Measurements from ENCODE around the gene FGF12.

Gene FGF12

GRCh38 chr3:192255839-192256238 is 471.5 kb downstream of the FGF12 start:
- Histone ChIP-seq H3K27me3 (no peaks in the 10 kb centered on the region), H3K9me3 (no peaks in the 10 kb centered on the region), H3K4me1 (no peaks in the 10 kb centered on the region), H3K4me3 (ENCODE audit: low read depth, low read length) (no peak overlapping the region), H3K36me3 (no peaks in the 10 kb centered on the region)
- TF ChIP-seq CTCF (IDR thresholded peaks at IDR 0.05; ENCODE audit: low read depth, low read length), result no peak
- DNase-seq, result no peak

GRCh38 chr3:192253138-192253887 is 474.0 kb downstream of the FGF12 start:
- H3K9me3 ChIP-seq, result no peaks in the 10 kb centered on the region
- H3K27me3 ChIP-seq, result no peaks in the 10 kb centered on the region
- no peak for DNase-seq
- H3K4me3 ChIP-seq (ENCODE audit: low read depth, low read length), result no peak overlapping the region
- no peaks in the 10 kb centered on the region for H3K4me1 ChIP-seq
- H3K36me3 ChIP-seq, result no peaks in the 10 kb centered on the region
- no peak for TF ChIP-seq CTCF (IDR thresholded peaks at IDR 0.05; ENCODE audit: low read depth, low read length)

GRCh38 chr3:192249516-192249915 is 477.8 kb downstream of the FGF12 start:
- H3K36me3 ChIP-seq, result no peaks in the 10 kb centered on the region
- no peak for TF ChIP-seq CTCF (IDR thresholded peaks at IDR 0.05; ENCODE audit: low read depth, low read length)
- no peaks in the 10 kb centered on the region for H3K9me3 ChIP-seq
- H3K4me1 ChIP-seq, result no peaks in the 10 kb centered on the region
- no peaks in the 10 kb centered on the region for H3K27me3 ChIP-seq
- no peak overlapping the region for H3K4me3 ChIP-seq (ENCODE audit: low read depth, low read length)
- no peak for DNase-seq

GRCh38 chr3:192246847-192247559 is 480.3 kb downstream of the FGF12 start:
- Histone ChIP-seq H3K9me3 (no peaks in the 10 kb centered on the region), H3K4me3 (ENCODE audit: low read depth, low read length) (no peak overlapping the region), H3K36me3 (no peaks in the 10 kb centered on the region), H3K4me1 (no peaks in the 10 kb centered on the region), H3K27me3 (no peaks in the 10 kb centered on the region)
- no peak for DNase-seq
- no peak for TF ChIP-seq CTCF (IDR thresholded peaks at IDR 0.05; ENCODE audit: low read depth, low read length)

GRCh38 chr3:192244591-192244990 is 482.8 kb downstream of the FGF12 start:
- TF ChIP-seq CTCF (IDR thresholded peaks at IDR 0.05; ENCODE audit: low read depth, low read length), result no peak
- Histone ChIP-seq H3K4me1 (no peaks in the 10 kb centered on the region), H3K4me3 (ENCODE audit: low read depth, low read length) (no peak overlapping the region), H3K36me3 (no peaks in the 10 kb centered on the region), H3K9me3 (no peaks in the 10 kb centered on the region), H3K27me3 (no peaks in the 10 kb centered on the region)
- DNase-seq, result no peak

- Histone ChIP-seq H3K4me1 (no peaks in the 10 kb centered on the region), H3K4me3 (ENCODE audit: low read depth, low read length) (no peak overlapping the region), H3K36me3 (no peaks in the 10 kb centered on the region), H3K27me3 (no peaks in the 10 kb centered on the region), H3K9me3 (no peaks in the 10 kb centered on the region)
- no peak for TF ChIP-seq CTCF (IDR thresholded peaks at IDR 0.05; ENCODE audit: low read depth, low read length)
- DNase-seq, result no peak
Observed at GRCh38 chr3:192239956-192240355, 487.4 kb downstream of the FGF12 start.
